ENCODE data around the gene CHCHD6.

The CHCHD6 gene

GRCh38 chr3:126665221-126665936, 38.7 kb upstream of the CHCHD6 start:
- in situ Hi-C loops (cut with MboI; ENCODE audit: low pct_unique_long_range_greater_than_20kb, low sequenced_read_pairs, unreplicated experiment), result no loop called here
- TF ChIP-seq CTCF (IDR thresholded peaks at IDR 0.05; ENCODE audit: extremely low read depth, insufficient read depth, missing control alignments), result no peak
- no peak for DNase-seq (ENCODE audit: low spot score)

- in situ Hi-C loops (cut with MboI; ENCODE audit: low pct_unique_long_range_greater_than_20kb, low sequenced_read_pairs, unreplicated experiment), result no loop called here
- no peak for TF ChIP-seq CTCF (IDR thresholded peaks at IDR 0.05; ENCODE audit: extremely low read depth, insufficient read depth, missing control alignments)
- DNase-seq (ENCODE audit: low spot score), result no peak
These were observed 37.9 kb upstream of the CHCHD6 start for GRCh38 chr3:126665959-126666657.

GRCh38 chr3:126666658-126667528, 37.1 kb upstream of the CHCHD6 start:
- in situ Hi-C loops (cut with MboI; ENCODE audit: low pct_unique_long_range_greater_than_20kb, low sequenced_read_pairs, unreplicated experiment), result no loop called here
- DNase-seq (ENCODE audit: low spot score), result no peak
- TF ChIP-seq CTCF (IDR thresholded peaks at IDR 0.05; ENCODE audit: extremely low read depth, insufficient read depth, missing control alignments), result no peak

GRCh38 chr3:126667631-126668449, 36.2 kb upstream of the CHCHD6 start:
- TF ChIP-seq CTCF (IDR thresholded peaks at IDR 0.05; ENCODE audit: extremely low read depth, insufficient read depth, missing control alignments), result no peak
- in situ Hi-C loops (cut with MboI; ENCODE audit: low pct_unique_long_range_greater_than_20kb, low sequenced_read_pairs, unreplicated experiment), result no loop called here
- no peak for DNase-seq (ENCODE audit: low spot score)

- no peak for DNase-seq (ENCODE audit: low spot score)
- no peak for TF ChIP-seq CTCF (IDR thresholded peaks at IDR 0.05; ENCODE audit: extremely low read depth, insufficient read depth, missing control alignments)
- in situ Hi-C loops (cut with MboI; ENCODE audit: low pct_unique_long_range_greater_than_20kb, low sequenced_read_pairs, unreplicated experiment), result no loop called here
These were observed 35.3 kb upstream of the CHCHD6 start for GRCh38 chr3:126668450-126669401.
